ENCODE results near the gene COL5A1. TPM values are rescaled to one million over a fixed set of nuclear protein-coding genes. Genes with fewer than 3 reads are reported as not detected.
"Not testable (repeated sequence)": the region's sequence is repeated elsewhere in the genome, so short reads cannot be mapped to it uniquely, and the experiment has no call there.

Gene COL5A1
- total RNA-seq, 1 donor: 801 TPM

GRCh38 chr9:134710901-134711300 lies 69.3 kb downstream of the COL5A1 start:
- Histone ChIP-seq H4K20me1 (ENCODE audit: insufficient read depth, low read length) (peaks cover 82% of the 10 kb centered on the region), H3K4me3 (ENCODE audit: insufficient read depth, low read length) (no peak overlapping the region), H3K27me3 (ENCODE audit: insufficient read depth, low read length) (no peaks in the 10 kb centered on the region), H2AFZ (ENCODE audit: low read length) (no peak overlapping the region), H3K27ac (ENCODE audit: low read depth, low read length) (no peak overlapping the region), H3K4me2 (ENCODE audit: insufficient read depth, low read length) (no peak overlapping the region), H3K9me3 (ENCODE audit: low read depth, low read length) (no peaks in the 10 kb centered on the region), H3K4me1 (ENCODE audit: insufficient read depth, low read length) (peaks cover 12% of the 10 kb centered on the region), H3K79me2 (ENCODE audit: insufficient read depth, low read length) (peaks cover 93% of the 10 kb centered on the region), H3K36me3 (ENCODE audit: insufficient read depth, low read length) (peaks cover 69% of the 10 kb centered on the region)
- TF ChIP-seq, protein P1, sequence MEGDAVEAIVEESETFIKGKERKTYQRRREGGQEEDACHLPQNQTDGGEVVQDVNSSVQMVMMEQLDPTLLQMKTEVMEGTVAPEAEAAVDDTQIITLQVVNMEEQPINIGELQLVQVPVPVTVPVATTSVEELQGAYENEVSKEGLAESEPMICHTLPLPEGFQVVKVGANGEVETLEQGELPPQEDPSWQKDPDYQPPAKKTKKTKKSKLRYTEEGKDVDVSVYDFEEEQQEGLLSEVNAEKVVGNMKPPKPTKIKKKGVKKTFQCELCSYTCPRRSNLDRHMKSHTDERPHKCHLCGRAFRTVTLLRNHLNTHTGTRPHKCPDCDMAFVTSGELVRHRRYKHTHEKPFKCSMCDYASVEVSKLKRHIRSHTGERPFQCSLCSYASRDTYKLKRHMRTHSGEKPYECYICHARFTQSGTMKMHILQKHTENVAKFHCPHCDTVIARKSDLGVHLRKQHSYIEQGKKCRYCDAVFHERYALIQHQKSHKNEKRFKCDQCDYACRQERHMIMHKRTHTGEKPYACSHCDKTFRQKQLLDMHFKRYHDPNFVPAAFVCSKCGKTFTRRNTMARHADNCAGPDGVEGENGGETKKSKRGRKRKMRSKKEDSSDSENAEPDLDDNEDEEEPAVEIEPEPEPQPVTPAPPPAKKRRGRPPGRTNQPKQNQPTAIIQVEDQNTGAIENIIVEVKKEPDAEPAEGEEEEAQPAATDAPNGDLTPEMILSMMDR (IDR thresholded peaks at IDR 0.05; ENCODE audit: extremely low read depth, low read depth, low read length): no peak
- no peak for DNase-seq (ENCODE audit: insufficient read length, low spot score, missing footprints)

- peaks cover 93% of the 10 kb centered on the region for H3K79me2 ChIP-seq (ENCODE audit: insufficient read depth, low read length)
Observed at GRCh38 chr9:134712243-134712642, 70.6 kb downstream of the COL5A1 start.

DNA sequence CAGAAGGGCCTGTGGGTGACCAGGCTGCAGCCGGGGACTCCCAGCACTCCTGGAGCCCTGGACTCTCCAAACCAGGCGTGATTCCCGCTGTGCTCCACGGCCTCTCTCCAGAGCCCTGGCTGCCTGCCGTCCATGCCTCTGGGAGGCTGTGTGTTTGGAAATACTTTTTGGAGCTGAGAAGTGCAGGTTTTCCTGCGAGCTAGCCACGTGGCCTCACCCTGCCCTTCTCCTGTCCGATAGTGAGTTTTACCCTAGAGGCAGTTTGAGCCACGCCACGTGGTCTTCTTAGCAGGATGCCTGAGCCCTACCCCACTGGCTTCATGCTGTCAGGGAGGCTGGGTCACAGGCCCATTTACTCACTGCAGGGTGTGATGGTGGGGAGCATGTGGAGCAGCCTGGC lies 71.3 kb downstream of the COL5A1 start:
- H3K9me3 ChIP-seq (ENCODE audit: low read depth, low read length): no peaks in the 10 kb centered on the region
- no peak overlapping the region for H2AFZ ChIP-seq (ENCODE audit: low read length)
- H3K36me3 ChIP-seq (ENCODE audit: insufficient read depth, low read length): peaks cover 70% of the 10 kb centered on the region
- TF ChIP-seq, protein P1 (IDR thresholded peaks at IDR 0.05; ENCODE audit: extremely low read depth, low read depth, low read length): no peak
- peaks cover 93% of the 10 kb centered on the region for H3K79me2 ChIP-seq (ENCODE audit: insufficient read depth, low read length)
- no peak overlapping the region for H3K27ac ChIP-seq (ENCODE audit: low read depth, low read length)
- no peaks in the 10 kb centered on the region for H3K27me3 ChIP-seq (ENCODE audit: insufficient read depth, low read length)
- DNase-seq (ENCODE audit: insufficient read length, low spot score, missing footprints): no peak
- H4K20me1 ChIP-seq (ENCODE audit: insufficient read depth, low read length): peaks cover 82% of the 10 kb centered on the region
- H3K4me2 ChIP-seq (ENCODE audit: insufficient read depth, low read length): no peak overlapping the region
- H3K4me3 ChIP-seq (ENCODE audit: insufficient read depth, low read length): no peak overlapping the region
- peaks cover 3% of the 10 kb centered on the region for H3K4me1 ChIP-seq (ENCODE audit: insufficient read depth, low read length)

More at GRCh38 chr9:134712243-134712642, 70.6 kb downstream of the COL5A1 start:
- H2AFZ ChIP-seq (ENCODE audit: low read length): no peak overlapping the region
- peaks cover 72% of the 10 kb centered on the region for H3K36me3 ChIP-seq (ENCODE audit: insufficient read depth, low read length)
- H4K20me1 ChIP-seq (ENCODE audit: insufficient read depth, low read length): peaks cover 82% of the 10 kb centered on the region
- no peak for DNase-seq (ENCODE audit: insufficient read length, low spot score, missing footprints)
- TF ChIP-seq, protein P1 (IDR thresholded peaks at IDR 0.05; ENCODE audit: extremely low read depth, low read depth, low read length): no peak
- no peak overlapping the region for H3K4me3 ChIP-seq (ENCODE audit: insufficient read depth, low read length)
- no peak overlapping the region for H3K4me2 ChIP-seq (ENCODE audit: insufficient read depth, low read length)
- H3K27me3 ChIP-seq (ENCODE audit: insufficient read depth, low read length): no peaks in the 10 kb centered on the region
- H3K27ac ChIP-seq (ENCODE audit: low read depth, low read length): no peak overlapping the region
- H3K9me3 ChIP-seq (ENCODE audit: low read depth, low read length): no peaks in the 10 kb centered on the region
- H3K4me1 ChIP-seq (ENCODE audit: insufficient read depth, low read length): peaks cover 3% of the 10 kb centered on the region

GRCh38 chr9:134715536-134715935 lies 73.9 kb downstream of the COL5A1 start:
- H2AFZ ChIP-seq (ENCODE audit: low read length); H3K27ac ChIP-seq (ENCODE audit: low read depth, low read length); H3K27me3 ChIP-seq (ENCODE audit: insufficient read depth, low read length); H3K4me2 ChIP-seq (ENCODE audit: insufficient read depth, low read length); H3K9me3 ChIP-seq (ENCODE audit: low read depth, low read length); H3K4me3 ChIP-seq (ENCODE audit: insufficient read depth, low read length); H3K4me1 ChIP-seq (ENCODE audit: insufficient read depth, low read length); DNase-seq (ENCODE audit: insufficient read length, low spot score, missing footprints): not testable (repeated sequence)
- H3K79me2 ChIP-seq (ENCODE audit: insufficient read depth, low read length): peaks cover 94% of the 10 kb centered on the region
- H4K20me1 ChIP-seq (ENCODE audit: insufficient read depth, low read length): peaks cover 83% of the 10 kb centered on the region
- H3K36me3 ChIP-seq (ENCODE audit: insufficient read depth, low read length): peaks cover 77% of the 10 kb centered on the region

Measured in osteoblast (primary cell).